Right kidney (tissue), 1 donor: ENCODE data around the gene B4GALT5.

Source experiments
- DNase-seq: peaks from one replicate; pipeline ENCODE4 v3.0.0-alpha.2; 2016

The B4GALT5 gene

GRCh38 chr20:49583669-49584417 lies 129.8 kb downstream of the B4GALT5 start:
- no peak for DNase-seq

GRCh38 chr20:49583343-49583668 lies 130.4 kb downstream of the B4GALT5 start:
- no peak for DNase-seq
